GM18519 (cell line): ENCODE measurements around the gene AP2A1.

Source experiments
- ATAC-seq: cut with Tn5 transposase; IDR thresholded peaks from one replicate; pipeline ENCODE4 v1.9.1; 2021; ENCODE audit warnings: mild to moderate bottlenecking, moderate library complexity; ENCODE audit not compliant: unreplicated experiment, low FRiP score

Gene AP2A1

GRCh38 chr19:49852631-49853126 lies 85.9 kb downstream of the AP2A1 start:
- ATAC-seq: no peak

DNA sequence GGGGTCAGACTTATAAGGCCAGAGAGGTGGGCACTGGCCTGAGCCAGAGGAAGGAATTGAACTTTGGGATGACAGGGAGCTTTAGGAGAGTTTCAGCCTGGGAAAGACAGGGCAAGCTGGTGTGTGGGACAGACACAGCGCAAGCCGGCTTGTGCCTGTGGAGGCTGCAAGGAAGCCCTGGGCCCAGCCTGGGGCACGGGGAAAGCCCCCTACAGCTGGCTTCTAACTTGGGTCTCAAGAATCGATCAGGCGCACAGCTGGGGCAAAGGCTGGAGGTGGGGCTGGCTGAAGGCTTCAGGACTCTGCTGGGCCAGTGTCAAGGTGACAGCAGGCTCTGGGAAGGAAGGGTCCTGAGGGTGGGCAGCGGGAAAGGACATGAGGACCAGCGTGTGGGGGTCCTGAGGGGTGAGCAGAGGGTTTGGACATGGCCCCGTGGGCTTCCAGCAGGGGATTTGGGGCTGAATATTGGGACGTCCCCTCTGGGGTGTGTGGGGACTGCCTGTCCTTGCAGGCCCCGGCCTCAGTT lies 87.1 kb downstream of the AP2A1 start:
- no peak for ATAC-seq

DNA sequence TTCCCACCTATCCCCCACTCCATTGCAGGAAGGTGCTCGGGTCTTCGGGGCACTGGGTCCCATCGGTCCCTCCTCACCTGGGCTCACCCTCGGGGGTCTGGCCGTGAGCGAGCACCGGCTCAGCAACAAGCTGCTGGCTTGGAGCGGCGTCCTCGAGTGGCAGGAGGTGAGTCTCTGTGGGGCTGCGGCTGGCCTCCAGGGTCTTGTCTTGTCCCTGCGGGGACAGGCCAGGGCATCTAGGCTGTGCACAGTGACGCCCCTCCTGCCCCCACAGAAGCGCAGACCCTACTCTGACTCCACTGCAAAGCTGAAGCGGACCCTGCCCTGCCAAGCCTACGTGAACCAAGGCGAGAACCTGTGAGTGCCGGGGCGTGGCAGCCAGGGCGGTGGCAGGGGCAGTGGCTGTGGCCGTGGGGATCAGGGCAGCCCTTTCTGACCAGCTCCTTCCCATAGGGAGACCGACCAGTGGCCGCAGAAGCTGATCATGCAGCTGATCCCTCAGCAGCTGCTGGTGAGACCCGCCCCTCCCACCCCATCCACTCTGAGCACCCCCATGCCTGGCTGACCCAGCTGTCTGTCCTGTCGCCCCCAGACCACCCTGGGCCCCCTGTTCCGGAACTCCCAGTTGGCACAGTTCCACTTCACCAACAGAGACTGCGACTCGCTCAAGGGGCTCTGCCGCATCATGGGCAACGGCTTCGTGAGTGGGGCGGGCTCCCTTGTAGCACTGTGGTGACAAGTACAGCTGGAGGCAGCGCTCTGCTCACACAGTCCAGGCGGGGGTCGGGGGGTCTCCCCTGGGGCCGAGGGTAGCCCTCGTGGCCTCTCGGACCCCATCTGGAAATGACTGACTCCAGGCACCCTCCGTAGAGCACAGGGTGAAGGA lies 87.8 kb downstream of the AP2A1 start:
- no peak for ATAC-seq

GRCh38 chr19:49855277-49855675 lies 88.5 kb downstream of the AP2A1 start:
- ATAC-seq: no peak

DNA sequence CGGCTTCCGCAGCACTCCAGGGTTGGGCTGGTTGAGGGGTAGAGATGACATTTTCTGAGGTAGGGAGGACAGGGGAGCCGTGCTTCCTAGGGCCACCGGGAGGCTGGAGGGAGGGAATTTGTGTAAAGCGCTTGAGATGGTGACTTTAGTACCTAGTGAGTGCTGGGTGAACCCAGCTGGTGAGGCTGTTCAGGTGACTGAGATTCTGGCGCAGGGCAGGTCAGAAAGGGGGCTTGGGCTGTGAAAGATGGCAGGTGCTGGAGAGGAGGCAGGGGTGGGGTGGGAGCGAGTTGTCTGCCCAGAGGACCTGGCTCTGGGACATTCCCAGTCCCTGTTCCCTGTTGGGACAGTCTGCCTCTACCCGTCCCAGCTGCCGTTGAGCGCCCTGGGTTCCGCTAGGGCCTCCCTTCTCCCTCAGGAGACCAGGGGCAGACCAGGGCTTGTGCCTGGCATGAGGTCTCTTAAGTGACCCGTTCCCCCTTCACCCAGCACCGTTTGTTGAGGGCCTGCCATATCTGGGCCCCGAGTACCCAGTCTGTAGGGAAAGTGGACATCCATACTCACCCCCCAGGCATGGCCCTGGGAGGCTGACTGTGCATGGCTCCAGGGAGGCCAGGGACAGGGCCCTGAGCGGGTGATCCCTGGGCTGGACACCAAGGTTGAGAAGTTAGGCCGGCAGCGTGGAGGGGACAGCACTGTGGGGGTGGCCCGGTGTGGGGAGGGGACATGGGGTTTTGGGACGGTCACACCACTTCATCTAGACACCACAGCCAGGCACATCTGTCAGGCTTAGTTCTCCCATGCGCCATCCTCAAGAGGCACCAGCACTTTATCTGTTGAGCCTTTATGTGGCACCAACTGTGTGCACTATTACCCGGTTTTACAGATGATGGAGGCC lies 89.1 kb downstream of the AP2A1 start:
- ATAC-seq: no peak

- ATAC-seq: no peak
These were observed 89.8 kb downstream of the AP2A1 start for GRCh38 chr19:49856574-49857021.
